GM23338 (cell line): ENCODE data around the gene ISCU. TPM values are rescaled to one million over a fixed set of nuclear protein-coding genes. Genes with fewer than 3 reads are reported as not detected.

Experiments
- ATAC-seq: fragments of 200-7000 bp; cut with Tn5 transposase; 3 replicates; pipeline ENCODE4 v1.9.1; 2020
- DNase-seq: peaks from one replicate; pipeline ENCODE4 v3.0.0-alpha.2; 2015; ENCODE audit warnings: low spot score
- H2AFZ ChIP-seq: fragments of 200-600 bp; sonication (generic); 2 replicates; pipeline ENCODE4 v1.8.0; 2016; ENCODE audit warnings: antibody characterized with exemption, mild to moderate bottlenecking, moderate library complexity
- H3F3A ChIP-seq: fragments of 200-600 bp; sonication (generic); replicated peaks from 2 replicates; pipeline ENCODE4 v1.8.0; 2017; ENCODE audit warnings: antibody characterized with exemption, mixed run types, low read depth
- H3K27ac ChIP-seq: fragments of 200-600 bp; sonication (generic); 2 replicates; pipeline ENCODE4 v1.6.1; 2016; ENCODE audit warnings: low read depth
- H3K27me3 ChIP-seq: fragments of 200-600 bp; sonication (generic); 2 replicates; pipeline ENCODE4 v1.8.0; 2016; ENCODE audit warnings: mild to moderate bottlenecking, mixed run types, moderate library complexity; ENCODE audit not compliant: insufficient read depth
- H3K36me3 ChIP-seq: fragments of 200-600 bp; sonication (generic); 2 replicates; pipeline ENCODE4 v1.8.0; 2016; ENCODE audit warnings: mild to moderate bottlenecking; ENCODE audit not compliant: insufficient read depth
- H3K4me1 ChIP-seq: fragments of 200-600 bp; sonication (generic); 2 replicates; pipeline ENCODE4 v1.8.0; 2016; ENCODE audit warnings: mild to moderate bottlenecking, moderate library complexity; ENCODE audit not compliant: insufficient read depth
- H3K4me2 ChIP-seq: fragments of 200-600 bp; sonication (generic); 2 replicates; pipeline ENCODE4 v1.7.1; 2017; ENCODE audit warnings: mixed run types
- H3K4me3 ChIP-seq: fragments of 200-600 bp; sonication (generic); 2 replicates; pipeline ENCODE4 v1.6.1; 2016; ENCODE audit warnings: mixed run types
- H3K79me2 ChIP-seq: fragments of 200-600 bp; sonication (generic); replicated peaks from 2 replicates; pipeline ENCODE4 v1.8.0; 2017; ENCODE audit warnings: mild to moderate bottlenecking; ENCODE audit not compliant: insufficient read depth
- H3K9me2 ChIP-seq: fragments of 200-600 bp; sonication (generic); 2 replicates; pipeline ENCODE4 v1.8.0; 2017; ENCODE audit not compliant: insufficient read depth
- H4K20me1 ChIP-seq: fragments of 200-600 bp; sonication (generic); replicated peaks from 2 replicates; pipeline ENCODE4 v1.8.0; 2017; ENCODE audit warnings: mild to moderate bottlenecking; ENCODE audit not compliant: insufficient read depth
- H3K27ac Mint-ChIP-seq: 2 replicates; pipeline ENCODE4 v1.8.0; 2020; ENCODE audit warnings: inconsistent platforms, mild to moderate bottlenecking, moderate library complexity, mixed read lengths
- H3K27me3 Mint-ChIP-seq: 3 replicates; pipeline ENCODE4 v1.8.0; 2022; ENCODE audit warnings: low read depth, mild to moderate bottlenecking, moderate library complexity, mixed read lengths, inconsistent platforms; ENCODE audit not compliant: insufficient read depth, poor library complexity
- H3K36me3 Mint-ChIP-seq: 3 replicates; pipeline ENCODE4 v1.8.0; 2021; ENCODE audit warnings: low read depth, mild to moderate bottlenecking, inconsistent platforms, moderate library complexity, mixed read lengths
- H3K4me1 Mint-ChIP-seq: 3 replicates; pipeline ENCODE4 v1.8.0; 2020; ENCODE audit warnings: mild to moderate bottlenecking, inconsistent platforms, mixed read lengths
- H3K4me3 Mint-ChIP-seq: 3 replicates; pipeline ENCODE4 v1.8.0; 2021; ENCODE audit warnings: moderate library complexity, mild to moderate bottlenecking, inconsistent platforms, mixed read lengths
- H3K9me3 Mint-ChIP-seq: 3 replicates; pipeline ENCODE4 v1.8.0; 2020; ENCODE audit warnings: moderate library complexity, mild to moderate bottlenecking, inconsistent platforms, mixed read lengths
- CREB1 ChIP-seq: fragments of 250-450 bp; sonication (Bioruptor Pico); IDR thresholded peaks from 2 replicates; pipeline ENCODE4 v1.5.0; 2020; ENCODE audit warnings: low read depth, mild to moderate bottlenecking, moderate library complexity
- CTCF ChIP-seq, 2 experiments: fragments of 200-600 bp in 1 of 2; sonication (generic) in 1 of 2; conservative IDR thresholded peaks; 2 replicates each; pipeline versions ENCODE4 v1.5.1 to v1.6.1; 2016 to 2017; ENCODE audit warnings: antibody characterized with exemption in 2 of 2, low read depth in 2 of 2, mild to moderate bottlenecking in 2 of 2, moderate library complexity in 1 of 2
- EZH2 ChIP-seq: fragments of 200-600 bp; sonication (generic); IDR thresholded peaks from one replicate; pipeline ENCODE4 v1.8.0; 2017; ENCODE audit warnings: antibody characterized with exemption, mild to moderate bottlenecking, low read depth; ENCODE audit not compliant: unreplicated experiment
- EZH2phosphoT487 ChIP-seq: fragments of 200-600 bp; sonication (generic); IDR thresholded peaks from one replicate; pipeline ENCODE4 v1.8.1; 2018; ENCODE audit warnings: antibody characterized with exemption; ENCODE audit not compliant: unreplicated experiment
- JUNB ChIP-seq: IDR thresholded peaks from one replicate; pipeline ENCODE4 v1.6.1; 2016; ENCODE audit warnings: antibody characterized with exemption; ENCODE audit not compliant: unreplicated experiment
- NANOG ChIP-seq: IDR thresholded peaks from 2 replicates; pipeline ENCODE4 v1.6.1; 2016; ENCODE audit warnings: antibody characterized with exemption, borderline replicate concordance
- POLR2AphosphoS5 ChIP-seq: IDR thresholded peaks from 2 replicates; pipeline ENCODE4 v1.6.1; 2016; ENCODE audit warnings: antibody characterized with exemption, low read depth
- STAT1 ChIP-seq: IDR thresholded peaks from one replicate; pipeline ENCODE4 v1.6.1; 2016; ENCODE audit warnings: antibody characterized with exemption; ENCODE audit not compliant: unreplicated experiment
- ZNF114 ChIP-seq: fragments of 250-450 bp; sonication (Bioruptor Pico); IDR thresholded peaks from 2 replicates; pipeline ENCODE4 v1.5.0; 2020; ENCODE audit warnings: mild to moderate bottlenecking, moderate library complexity
- ZNF331 ChIP-seq: fragments of 250-450 bp; sonication (Bioruptor Pico); IDR thresholded peaks from 2 replicates; pipeline ENCODE4 v1.5.0; 2020; ENCODE audit warnings: low read depth, mild to moderate bottlenecking, moderate library complexity
- ZNF462 ChIP-seq: fragments of 250-450 bp; sonication (Bioruptor Pico); IDR thresholded peaks from 2 replicates; pipeline ENCODE4 v1.5.0; 2020; ENCODE audit warnings: mild to moderate bottlenecking, moderate library complexity
- polyA plus RNA-seq: library from polyadenylated mRNA; unstranded; fragments of >200 nt; fragmentation: Nextera tagmentation; extraction: Ambion mirVana; gene quantifications from 2 replicates; pipeline ENCODE4 v1.2.1, GENCODE V29; 2016
- total RNA-seq: library from RNA; depleted of rRNA; stranded (reverse); fragments of >200 nt; shearing (Covaris generic); gene quantifications from 2 replicates; pipeline ENCODE4 v1.2.3, GENCODE V29; 2014
- TF ChIP-seq, protein P1 (sequence below): IDR thresholded peaks from one replicate; pipeline ENCODE4 v1.6.1; 2018; ENCODE audit warnings: antibody characterized with exemption; ENCODE audit not compliant: unreplicated experiment
- TF ChIP-seq, protein P2 (sequence below): IDR thresholded peaks from 2 replicates; pipeline ENCODE4 v1.6.1; 2016; ENCODE audit warnings: antibody characterized with exemption

Gene ISCU
- total and polyA plus RNA-seq, 2 experiments from 2014 or later: 123 to 129 TPM

DNA sequence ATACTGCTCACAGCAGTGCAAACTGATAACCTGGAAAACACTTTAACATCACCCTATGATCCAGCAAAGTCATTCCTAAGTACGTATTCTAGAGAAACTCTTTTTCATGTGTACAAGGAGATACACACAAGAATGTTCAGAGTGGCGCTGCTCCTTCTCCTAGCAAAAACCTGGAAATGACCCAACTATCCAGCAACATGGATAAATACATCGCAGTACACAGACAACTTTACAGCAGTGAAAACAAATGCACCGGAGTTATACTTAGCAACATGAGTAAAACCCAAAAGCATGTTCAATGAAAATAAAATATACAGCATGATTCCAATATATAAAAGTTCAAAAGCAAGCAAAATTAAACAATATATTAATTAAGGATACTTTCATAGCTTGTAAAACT, 20.1 kb upstream of the ISCU start:
- peaks cover 61% of the 10 kb centered on the region for H3K36me3 ChIP-seq
- Mint-ChIP-seq H3K36me3 (peaks cover 68% of the 10 kb centered on the region), H3K4me3 (no peak overlapping the region), H3K27ac (0 out of 2 replicates have a peak overlapping the region, but pooled peaks have one; percentile 20), H3K9me3 (no peaks in the 10 kb centered on the region), H3K27me3 (no peaks in the 10 kb centered on the region), H3K4me1 (no peaks in the 10 kb centered on the region)
- H3K9me2 ChIP-seq: no peaks in the 10 kb centered on the region
- H3K4me3 ChIP-seq: no peak overlapping the region
- no peak overlapping the region for H3K27ac ChIP-seq
- ATAC-seq: no peak
- H3F3A ChIP-seq: 0 out of 2 replicates have a peak, but pooled peaks cover 2% of the 10 kb centered on the region
- H4K20me1 ChIP-seq: peaks cover 42% of the 10 kb centered on the region
- TF ChIP-seq POLR2AphosphoS5: no peak
- TF ChIP-seq NANOG: no peak
- no peak for TF ChIP-seq ZNF331 (CRISPR knock-in tag)
- TF ChIP-seq CTCF (conservative IDR thresholded peaks at IDR 0.05; ENCODE audit: low read depth in 2 of 2): no peak
- no peak for TF ChIP-seq ZNF114
- TF ChIP-seq JUNB: no peak
- TF ChIP-seq, protein P1, sequence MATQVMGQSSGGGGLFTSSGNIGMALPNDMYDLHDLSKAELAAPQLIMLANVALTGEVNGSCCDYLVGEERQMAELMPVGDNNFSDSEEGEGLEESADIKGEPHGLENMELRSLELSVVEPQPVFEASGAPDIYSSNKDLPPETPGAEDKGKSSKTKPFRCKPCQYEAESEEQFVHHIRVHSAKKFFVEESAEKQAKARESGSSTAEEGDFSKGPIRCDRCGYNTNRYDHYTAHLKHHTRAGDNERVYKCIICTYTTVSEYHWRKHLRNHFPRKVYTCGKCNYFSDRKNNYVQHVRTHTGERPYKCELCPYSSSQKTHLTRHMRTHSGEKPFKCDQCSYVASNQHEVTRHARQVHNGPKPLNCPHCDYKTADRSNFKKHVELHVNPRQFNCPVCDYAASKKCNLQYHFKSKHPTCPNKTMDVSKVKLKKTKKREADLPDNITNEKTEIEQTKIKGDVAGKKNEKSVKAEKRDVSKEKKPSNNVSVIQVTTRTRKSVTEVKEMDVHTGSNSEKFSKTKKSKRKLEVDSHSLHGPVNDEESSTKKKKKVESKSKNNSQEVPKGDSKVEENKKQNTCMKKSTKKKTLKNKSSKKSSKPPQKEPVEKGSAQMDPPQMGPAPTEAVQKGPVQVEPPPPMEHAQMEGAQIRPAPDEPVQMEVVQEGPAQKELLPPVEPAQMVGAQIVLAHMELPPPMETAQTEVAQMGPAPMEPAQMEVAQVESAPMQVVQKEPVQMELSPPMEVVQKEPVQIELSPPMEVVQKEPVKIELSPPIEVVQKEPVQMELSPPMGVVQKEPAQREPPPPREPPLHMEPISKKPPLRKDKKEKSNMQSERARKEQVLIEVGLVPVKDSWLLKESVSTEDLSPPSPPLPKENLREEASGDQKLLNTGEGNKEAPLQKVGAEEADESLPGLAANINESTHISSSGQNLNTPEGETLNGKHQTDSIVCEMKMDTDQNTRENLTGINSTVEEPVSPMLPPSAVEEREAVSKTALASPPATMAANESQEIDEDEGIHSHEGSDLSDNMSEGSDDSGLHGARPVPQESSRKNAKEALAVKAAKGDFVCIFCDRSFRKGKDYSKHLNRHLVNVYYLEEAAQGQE: no peak
- TF ChIP-seq CREB1 (CRISPR knock-in tag): no peak
- TF ChIP-seq ZNF462: no peak
- TF ChIP-seq, protein P2, sequence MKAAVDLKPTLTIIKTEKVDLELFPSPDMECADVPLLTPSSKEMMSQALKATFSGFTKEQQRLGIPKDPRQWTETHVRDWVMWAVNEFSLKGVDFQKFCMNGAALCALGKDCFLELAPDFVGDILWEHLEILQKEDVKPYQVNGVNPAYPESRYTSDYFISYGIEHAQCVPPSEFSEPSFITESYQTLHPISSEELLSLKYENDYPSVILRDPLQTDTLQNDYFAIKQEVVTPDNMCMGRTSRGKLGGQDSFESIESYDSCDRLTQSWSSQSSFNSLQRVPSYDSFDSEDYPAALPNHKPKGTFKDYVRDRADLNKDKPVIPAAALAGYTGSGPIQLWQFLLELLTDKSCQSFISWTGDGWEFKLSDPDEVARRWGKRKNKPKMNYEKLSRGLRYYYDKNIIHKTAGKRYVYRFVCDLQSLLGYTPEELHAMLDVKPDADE: no peak
- no peak for TF ChIP-seq STAT1
- TF ChIP-seq EZH2: no peak
- TF ChIP-seq EZH2phosphoT487: no peak
- H2AFZ ChIP-seq: no peak overlapping the region
- DNase-seq: no peak
- no peaks in the 10 kb centered on the region for H3K27me3 ChIP-seq
- peaks cover 93% of the 10 kb centered on the region for H3K79me2 ChIP-seq
- no peaks in the 10 kb centered on the region for H3K4me1 ChIP-seq
- no peak overlapping the region for H3K4me2 ChIP-seq
